T-helper 2 cell (primary cell): Measurements from ENCODE around the gene ZNF683.
"Not testable (repeated sequence)": the region's sequence is repeated elsewhere in the genome, so short reads cannot be mapped to it uniquely, and the experiment has no call there.

Source experiments
- DNase-seq, 5 experiments: peaks; one replicate each; pipeline versions ENCODE4 v3.0.0 to v3.0.0-alpha.2; 2012 to 2022
- total RNA-seq, 2 donors: gene quantifications; one replicate each; lab custom pipeline; 2026; lab: John Stamatoyannopoulos, UW

Gene ZNF683
- 0 reads per million in 2 donors for total RNA-seq

DNA sequence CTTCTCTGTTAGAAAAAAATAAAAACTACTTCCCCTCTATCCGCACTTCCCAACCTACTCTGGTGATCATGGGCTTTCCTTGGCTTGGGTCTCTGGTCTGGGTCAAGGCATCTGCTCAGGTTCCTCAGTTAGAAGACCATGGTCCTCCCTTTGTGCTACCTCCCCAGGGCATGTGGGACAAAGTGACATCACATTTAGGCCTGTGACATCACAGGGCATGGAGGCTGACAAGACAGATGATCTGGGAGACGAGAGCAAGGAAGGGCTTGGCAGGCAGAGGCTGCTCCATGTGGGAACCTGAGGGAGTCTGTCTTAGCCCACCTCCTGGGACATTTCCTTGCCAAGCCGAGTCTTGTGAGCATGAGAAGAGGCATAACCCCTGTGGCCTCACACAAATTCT, at the start of gene ZNF683:
ZNF683 (minus strand) TSS at position 140 of the 400 bp plus-strand sequence. CDS start 4,179 bp downstream, outside the sequence.
- DNase-seq, result not testable (repeated sequence)

GRCh38 chr1:26419494-26419893, 46.9 kb upstream of the ZNF683 start:
- no peak for DNase-seq

- no peak for DNase-seq
These were observed 46.4 kb upstream of the ZNF683 start for GRCh38 chr1:26418865-26419349.

GRCh38 chr1:26417111-26417759, 44.7 kb upstream of the ZNF683 start:
- peak; percentile 54 to 79 (median 76) for DNase-seq

GRCh38 chr1:26413031-26413430, 40.5 kb upstream of the ZNF683 start:
- no peak for DNase-seq

GRCh38 chr1:26412180-26412840, 39.8 kb upstream of the ZNF683 start:
- no peak for DNase-seq

GRCh38 chr1:26411624-26412074, 39.1 kb upstream of the ZNF683 start:
- no peak for DNase-seq

DNA sequence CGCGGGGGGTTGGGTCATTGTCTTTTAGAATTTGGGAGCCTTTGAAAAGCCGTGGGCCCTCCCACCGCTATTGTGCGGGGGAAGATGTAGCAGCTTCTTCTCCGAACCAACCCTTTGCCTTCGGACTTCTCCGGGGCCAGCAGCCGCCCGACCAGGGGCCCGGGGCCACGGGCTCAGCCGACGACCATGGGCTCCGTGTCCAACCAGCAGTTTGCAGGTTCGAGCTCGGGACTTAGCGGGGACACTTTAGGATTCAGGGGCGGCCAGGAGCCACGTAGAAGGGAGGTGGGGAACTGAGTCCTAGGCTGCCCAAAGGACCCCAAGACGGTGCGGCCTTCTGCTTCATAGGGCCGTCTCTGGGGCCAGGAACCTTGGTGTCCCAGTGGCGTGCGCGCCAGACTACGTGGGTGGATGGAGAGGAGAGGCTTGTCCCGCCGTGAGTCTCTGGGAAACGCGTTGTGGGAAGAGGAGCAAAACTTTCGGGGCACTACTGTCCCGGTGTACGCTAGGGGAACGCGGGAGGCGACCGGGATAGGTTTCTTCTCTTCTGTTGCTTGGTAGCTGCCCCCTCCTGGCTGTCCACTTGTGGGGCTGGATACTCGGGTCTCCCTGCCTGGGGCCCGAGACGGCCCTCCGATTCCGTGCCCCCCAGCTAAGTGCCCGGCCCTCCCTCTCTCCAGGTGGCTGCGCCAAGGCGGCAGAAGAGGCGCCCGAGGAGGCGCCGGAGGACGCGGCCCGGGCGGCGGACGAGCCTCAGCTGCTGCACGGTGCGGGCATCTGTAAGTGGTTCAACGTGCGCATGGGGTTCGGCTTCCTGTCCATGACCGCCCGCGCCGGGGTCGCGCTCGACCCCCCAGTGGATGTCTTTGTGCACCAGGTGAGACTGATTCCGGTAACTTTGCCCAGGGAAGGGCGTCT, 38.4 kb upstream of the ZNF683 start, which contains the start of gene LIN28A:
LIN28A (plus strand) TSS at position 112 of the 918 bp plus-strand sequence; CDS start at position 187, 75 bp downstream.
- DNase-seq, result no peak

DNA sequence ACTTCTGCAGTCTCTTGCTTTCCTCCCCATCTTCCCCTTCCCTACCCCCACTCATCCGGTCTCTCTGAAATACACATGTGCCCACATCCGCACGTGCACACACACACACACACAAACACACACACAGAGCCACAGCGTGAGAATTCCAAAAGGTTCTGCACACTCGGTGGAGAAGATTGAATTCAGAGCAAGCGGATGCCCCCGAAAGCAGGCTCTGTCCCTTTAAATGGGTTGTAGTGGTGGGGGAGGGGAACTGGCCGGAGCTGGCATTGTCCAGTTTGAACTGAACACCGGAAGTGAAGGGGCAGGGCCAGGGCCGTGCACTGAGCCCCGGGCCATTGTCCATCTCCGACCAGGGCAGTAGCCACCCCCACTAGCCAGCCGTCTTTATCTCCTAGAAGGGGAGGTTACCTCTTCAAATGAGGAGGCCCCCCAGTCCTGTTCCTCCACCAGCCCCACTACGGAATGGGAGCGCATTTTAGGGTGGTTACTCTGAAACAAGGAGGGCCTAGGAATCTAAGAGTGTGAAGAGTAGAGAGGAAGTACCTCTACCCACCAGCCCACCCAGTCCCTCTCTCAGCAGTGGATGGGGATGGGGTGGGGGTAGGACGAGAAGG, 36.7 kb upstream of the ZNF683 start:
- DNase-seq, result peak in 1 of 5 experiments; percentile 70

GRCh38 chr1:26408604-26409003, 36.1 kb upstream of the ZNF683 start:
- DNase-seq, result peak; percentile 55 to 69 (median 63)

DNA sequence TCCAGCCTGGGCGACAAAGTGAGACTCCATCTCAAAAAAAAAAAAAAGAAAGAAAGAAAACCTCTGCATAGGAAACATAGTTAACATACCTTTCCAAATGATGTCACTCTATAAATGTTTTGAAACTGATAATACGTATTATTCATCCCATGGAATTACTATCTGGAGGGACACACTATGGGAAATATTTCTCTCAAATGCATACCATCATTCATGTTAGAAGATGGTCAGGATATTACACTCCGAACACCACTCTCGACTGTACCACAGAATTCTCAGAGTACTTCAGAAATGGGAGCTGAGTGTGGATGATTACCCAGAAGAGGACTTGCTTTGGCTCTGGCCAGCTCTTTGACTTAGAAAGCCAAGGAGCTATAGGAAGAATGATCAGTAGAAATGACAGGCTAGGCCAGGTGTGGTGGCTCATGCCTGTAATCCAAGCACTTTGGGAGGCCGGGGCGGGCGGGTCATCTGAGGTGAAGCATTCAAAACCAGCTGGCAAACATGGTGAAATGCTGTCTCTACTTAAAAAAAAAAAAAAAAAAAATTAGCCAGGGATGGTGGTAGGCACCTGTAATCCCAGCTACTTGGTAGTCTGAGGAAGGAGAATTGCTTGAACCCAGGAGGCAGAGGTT, 32.8 kb upstream of the ZNF683 start:
- no peak for DNase-seq

DNA sequence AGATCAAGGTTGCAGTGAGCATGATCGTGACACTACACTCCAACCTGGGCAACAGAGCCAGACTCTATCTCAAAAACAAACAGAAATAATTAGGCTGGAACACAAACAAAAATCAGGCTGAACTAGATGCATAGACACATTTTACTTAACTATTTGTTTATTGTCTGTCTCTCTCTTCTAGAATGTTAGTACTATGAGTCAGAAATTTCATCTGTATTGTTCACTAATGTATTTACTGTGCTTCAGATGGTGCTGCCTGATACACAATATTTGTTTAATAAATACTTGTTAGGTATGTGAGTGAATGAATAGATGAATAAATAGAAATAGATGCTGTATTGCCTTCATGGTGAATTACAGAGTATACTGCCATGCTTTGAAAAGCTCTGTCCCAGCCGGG, 32.1 kb upstream of the ZNF683 start:
- no peak for DNase-seq

- DNase-seq, result no peak
These were observed 31.1 kb upstream of the ZNF683 start for GRCh38 chr1:26403656-26404055.

DNA sequence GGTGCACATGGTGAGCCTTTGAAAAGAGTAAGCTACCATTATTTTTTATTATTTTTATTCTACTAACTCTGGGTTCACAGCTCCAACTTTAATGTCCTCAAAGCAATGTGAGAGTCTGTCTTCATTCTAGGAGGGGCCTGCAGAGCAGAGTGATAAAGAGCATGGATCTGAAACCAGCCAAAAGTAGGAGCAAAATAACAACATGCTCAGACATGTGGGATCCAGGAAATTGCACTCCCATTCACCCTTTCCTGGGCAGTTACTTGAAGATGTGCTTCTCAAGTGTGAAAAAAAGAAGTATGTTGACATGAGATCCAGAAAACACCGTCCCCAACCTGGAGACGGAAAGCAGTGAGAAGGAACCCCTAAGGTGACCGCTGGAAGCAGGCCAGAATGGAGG, 29.3 kb upstream of the ZNF683 start:
- no peak for DNase-seq

GRCh38 chr1:26399034-26399433, 26.5 kb upstream of the ZNF683 start:
- DNase-seq, result no peak

DNA sequence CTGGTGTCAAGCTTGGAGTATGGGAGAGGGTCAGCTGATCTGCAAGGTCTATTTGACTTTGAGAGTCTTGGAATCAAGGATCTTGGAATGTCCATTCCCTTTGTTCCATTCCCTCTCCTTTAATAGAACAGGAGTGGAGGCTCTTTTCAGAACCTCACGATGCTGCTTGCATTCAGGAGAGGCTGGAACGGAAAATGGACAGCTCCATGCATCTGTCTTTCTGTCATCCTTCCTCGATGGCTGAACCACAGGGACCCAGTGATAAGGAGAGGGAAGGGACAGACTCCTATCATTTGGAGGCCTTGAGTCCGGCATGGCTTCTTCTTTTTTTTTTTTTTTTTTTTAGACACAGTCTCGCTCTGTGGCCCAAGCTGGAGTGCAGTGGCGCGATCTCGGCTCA, 23.2 kb upstream of the ZNF683 start:
- no peak for DNase-seq

- DNase-seq, result peak in 3 of 5 experiments; percentile 21 to 54 (median 32)
These were observed 18.9 kb upstream of the ZNF683 start for GRCh38 chr1:26391450-26391849.

GRCh38 chr1:26389604-26390247, 17.2 kb upstream of the ZNF683 start:
- no peak for DNase-seq

DNA sequence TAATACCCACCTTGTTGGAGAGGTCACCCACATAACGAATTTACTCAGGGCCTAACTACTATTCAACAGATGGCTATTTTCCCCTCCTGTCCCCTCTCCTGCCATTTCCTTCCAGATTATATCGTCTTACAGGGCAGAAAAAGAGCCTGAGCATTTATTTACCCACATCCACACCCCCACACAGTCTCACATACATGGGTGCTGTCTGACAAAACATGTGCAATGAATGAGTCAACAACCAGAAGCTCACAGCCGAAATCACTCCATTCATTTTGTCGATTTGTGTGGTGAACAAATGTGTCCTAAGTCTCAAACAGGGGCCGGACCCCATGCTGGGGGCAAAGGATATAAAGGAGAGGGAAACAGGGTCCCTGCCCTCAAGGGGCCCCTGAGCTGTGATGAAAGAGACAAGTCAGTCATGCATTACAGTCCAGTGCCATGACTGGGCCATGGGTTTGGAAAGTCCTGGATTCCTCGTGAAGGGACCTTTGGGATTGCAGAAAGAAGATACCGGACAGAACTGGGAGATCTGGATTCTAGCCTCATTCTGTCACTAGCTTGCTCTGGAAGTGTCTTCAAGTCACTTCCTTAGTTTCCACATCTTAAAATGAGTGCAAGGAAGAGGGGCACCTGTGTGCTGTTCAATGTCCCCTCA, 16.4 kb upstream of the ZNF683 start:
- no peak for DNase-seq

DNA sequence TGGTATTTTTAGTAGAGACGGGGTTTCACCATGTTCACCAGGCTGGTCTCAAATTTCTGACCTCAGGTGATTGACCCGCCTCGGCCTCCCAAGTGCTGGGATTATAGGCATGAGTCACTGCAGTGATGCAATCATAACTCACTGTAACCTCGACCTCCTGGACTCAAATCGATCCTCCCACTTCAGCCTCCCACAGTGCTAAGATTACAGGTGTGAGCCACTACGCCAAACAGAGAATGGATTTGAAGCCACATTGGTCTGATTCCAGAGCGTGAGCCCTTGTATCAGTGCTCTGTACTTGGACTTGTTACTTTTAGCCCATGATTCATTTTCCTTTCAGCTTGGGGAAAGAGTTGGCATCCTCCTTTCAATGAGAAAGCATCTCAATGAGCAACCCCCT, 14.9 kb upstream of the ZNF683 start:
- DNase-seq, result no peak

GRCh38 chr1:26385063-26385462, 12.5 kb upstream of the ZNF683 start:
- DNase-seq, result not testable (repeated sequence)
